ENCODE data around the gene CLPSL1.

Gene CLPSL1

GRCh38 chr6:35757456-35758123 is 23.2 kb upstream of the CLPSL1 start:
- H3K9me3 ChIP-seq (ENCODE audit: control insufficient read depth in 2 of 2, low read length in 2 of 2), result no peaks in the 10 kb centered on the region
- no peak overlapping the region for H3K27ac ChIP-seq (ENCODE audit: low read depth in 2 of 2, low read length in 2 of 2)
- H3K36me3 ChIP-seq (ENCODE audit: control insufficient read depth in 2 of 2, insufficient read depth in 2 of 2, low read length in 2 of 2), result no peaks in the 10 kb centered on the region
- H3K4me1 ChIP-seq (ENCODE audit: control insufficient read depth in 2 of 2, insufficient read depth in 2 of 2, low read length in 2 of 2), result no peaks in the 10 kb centered on the region
- H3K27me3 ChIP-seq (ENCODE audit: control insufficient read depth in 2 of 2, insufficient read depth in 2 of 2, low read length in 2 of 2), result peaks cover 0 to 2% of the 10 kb centered on the region in 2 donors
- no peak overlapping the region for H3K4me3 ChIP-seq (ENCODE audit: low read length in 2 of 2)
- no peak overlapping the region for H3K9ac ChIP-seq (ENCODE audit: low read depth in 1 of 2, low read length in 2 of 2)

GRCh38 chr6:35759426-35759825 is 21.4 kb upstream of the CLPSL1 start:
- H3K36me3 ChIP-seq (ENCODE audit: control insufficient read depth in 2 of 2, insufficient read depth in 2 of 2, low read length in 2 of 2), result no peaks in the 10 kb centered on the region
- H3K4me3 ChIP-seq (ENCODE audit: low read length in 2 of 2), result no peak overlapping the region
- H3K27me3 ChIP-seq (ENCODE audit: control insufficient read depth in 2 of 2, insufficient read depth in 2 of 2, low read length in 2 of 2), result peaks cover 6 to 13% of the 10 kb centered on the region in 2 donors
- peaks cover 0 to 2% of the 10 kb centered on the region in 2 donors for H3K4me1 ChIP-seq (ENCODE audit: control insufficient read depth in 2 of 2, insufficient read depth in 2 of 2, low read length in 2 of 2)
- no peaks in the 10 kb centered on the region for H3K9me3 ChIP-seq (ENCODE audit: control insufficient read depth in 2 of 2, low read length in 2 of 2)
- H3K27ac ChIP-seq (ENCODE audit: low read depth in 2 of 2, low read length in 2 of 2), result no peak overlapping the region
- H3K9ac ChIP-seq (ENCODE audit: low read depth in 1 of 2, low read length in 2 of 2), result no peak overlapping the region

GRCh38 chr6:35765739-35766138 is 15.1 kb upstream of the CLPSL1 start:
- Histone ChIP-seq H3K36me3 (ENCODE audit: control insufficient read depth in 2 of 2, insufficient read depth in 2 of 2, low read length in 2 of 2) (no peaks in the 10 kb centered on the region), H3K9me3 (ENCODE audit: control insufficient read depth in 2 of 2, low read length in 2 of 2) (no peaks in the 10 kb centered on the region), H3K27me3 (ENCODE audit: control insufficient read depth in 2 of 2, insufficient read depth in 2 of 2, low read length in 2 of 2) (peaks cover 7 to 13% of the 10 kb centered on the region in 2 donors), H3K4me1 (ENCODE audit: control insufficient read depth in 2 of 2, insufficient read depth in 2 of 2, low read length in 2 of 2) (peaks cover 0 to 2% of the 10 kb centered on the region in 2 donors), H3K27ac (ENCODE audit: low read depth in 2 of 2, low read length in 2 of 2) (no peak overlapping the region), H3K4me3 (ENCODE audit: low read length in 2 of 2) (no peak overlapping the region), H3K9ac (ENCODE audit: low read depth in 1 of 2, low read length in 2 of 2) (no peak overlapping the region)

GRCh38 chr6:35769211-35769610 is 11.6 kb upstream of the CLPSL1 start:
- Histone ChIP-seq H3K4me1 (ENCODE audit: control insufficient read depth in 2 of 2, insufficient read depth in 2 of 2, low read length in 2 of 2) (no peaks in the 10 kb centered on the region), H3K27me3 (ENCODE audit: control insufficient read depth in 2 of 2, insufficient read depth in 2 of 2, low read length in 2 of 2) (peaks cover 3% of the 10 kb centered on the region in 2 donors), H3K27ac (ENCODE audit: low read depth in 2 of 2, low read length in 2 of 2) (no peak overlapping the region), H3K9me3 (ENCODE audit: control insufficient read depth in 2 of 2, low read length in 2 of 2) (no peaks in the 10 kb centered on the region), H3K9ac (ENCODE audit: low read depth in 1 of 2, low read length in 2 of 2) (no peak overlapping the region), H3K36me3 (ENCODE audit: control insufficient read depth in 2 of 2, insufficient read depth in 2 of 2, low read length in 2 of 2) (no peaks in the 10 kb centered on the region), H3K4me3 (ENCODE audit: low read length in 2 of 2) (no peak overlapping the region)

GRCh38 chr6:35771343-35771627 is 9.5 kb upstream of the CLPSL1 start:
- Histone ChIP-seq H3K9me3 (ENCODE audit: control insufficient read depth in 2 of 2, low read length in 2 of 2) (no peaks in the 10 kb centered on the region), H3K4me3 (ENCODE audit: low read length in 2 of 2) (no peak overlapping the region), H3K36me3 (ENCODE audit: control insufficient read depth in 2 of 2, insufficient read depth in 2 of 2, low read length in 2 of 2) (no peaks in the 10 kb centered on the region), H3K9ac (ENCODE audit: low read depth in 1 of 2, low read length in 2 of 2) (no peak overlapping the region), H3K4me1 (ENCODE audit: control insufficient read depth in 2 of 2, insufficient read depth in 2 of 2, low read length in 2 of 2) (no peaks in the 10 kb centered on the region), H3K27me3 (ENCODE audit: control insufficient read depth in 2 of 2, insufficient read depth in 2 of 2, low read length in 2 of 2) (peaks cover 2 to 9% of the 10 kb centered on the region in 2 donors), H3K27ac (ENCODE audit: low read depth in 2 of 2, low read length in 2 of 2) (no peak overlapping the region)

- H3K36me3 ChIP-seq (ENCODE audit: control insufficient read depth in 2 of 2, insufficient read depth in 2 of 2, low read length in 2 of 2), result no peaks in the 10 kb centered on the region
- H3K4me1 ChIP-seq (ENCODE audit: control insufficient read depth in 2 of 2, insufficient read depth in 2 of 2, low read length in 2 of 2), result peaks cover 0 to 2% of the 10 kb centered on the region in 2 donors
- H3K4me3 ChIP-seq (ENCODE audit: low read length in 2 of 2), result no peak overlapping the region
- peaks cover 5 to 11% of the 10 kb centered on the region in 2 donors for H3K27me3 ChIP-seq (ENCODE audit: control insufficient read depth in 2 of 2, insufficient read depth in 2 of 2, low read length in 2 of 2)
- no peak overlapping the region for H3K27ac ChIP-seq (ENCODE audit: low read depth in 2 of 2, low read length in 2 of 2)
- H3K9ac ChIP-seq (ENCODE audit: low read depth in 1 of 2, low read length in 2 of 2), result no peak overlapping the region
- H3K9me3 ChIP-seq (ENCODE audit: control insufficient read depth in 2 of 2, low read length in 2 of 2), result no peaks in the 10 kb centered on the region
Measured at GRCh38 chr6:35774116-35774794, 6.6 kb upstream of the CLPSL1 start.

- Histone ChIP-seq H3K9me3 (ENCODE audit: control insufficient read depth in 2 of 2, low read length in 2 of 2) (no peaks in the 10 kb centered on the region), H3K9ac (ENCODE audit: low read depth in 1 of 2, low read length in 2 of 2) (no peak overlapping the region), H3K36me3 (ENCODE audit: control insufficient read depth in 2 of 2, insufficient read depth in 2 of 2, low read length in 2 of 2) (no peaks in the 10 kb centered on the region), H3K27ac (ENCODE audit: low read depth in 2 of 2, low read length in 2 of 2) (no peak overlapping the region), H3K27me3 (ENCODE audit: control insufficient read depth in 2 of 2, insufficient read depth in 2 of 2, low read length in 2 of 2) (peaks cover 5 to 11% of the 10 kb centered on the region in 2 donors), H3K4me1 (ENCODE audit: control insufficient read depth in 2 of 2, insufficient read depth in 2 of 2, low read length in 2 of 2) (peaks cover 0 to 2% of the 10 kb centered on the region in 2 donors), H3K4me3 (ENCODE audit: low read length in 2 of 2) (no peak overlapping the region)
Measured at GRCh38 chr6:35775031-35775430, 5.8 kb upstream of the CLPSL1 start.

- H3K4me1 ChIP-seq (ENCODE audit: control insufficient read depth in 2 of 2, insufficient read depth in 2 of 2, low read length in 2 of 2), result peaks cover 0 to 2% of the 10 kb centered on the region in 2 donors
- no peak within 1 kb of the TSS for H3K27ac ChIP-seq (ENCODE audit: low read depth in 2 of 2, low read length in 2 of 2)
- H3K27me3 ChIP-seq (ENCODE audit: control insufficient read depth in 2 of 2, insufficient read depth in 2 of 2, low read length in 2 of 2), result peaks cover 6 to 8% of the 10 kb centered on the region in 2 donors
- no peak within 1 kb of the TSS for H3K9ac ChIP-seq (ENCODE audit: low read depth in 1 of 2, low read length in 2 of 2)
- H3K36me3 ChIP-seq (ENCODE audit: control insufficient read depth in 2 of 2, insufficient read depth in 2 of 2, low read length in 2 of 2), result no peaks in the 10 kb centered on the region
- H3K9me3 ChIP-seq (ENCODE audit: control insufficient read depth in 2 of 2, low read length in 2 of 2), result no peaks in the 10 kb centered on the region
- peak within 1 kb of the TSS; percentile 13 to 28 for H3K4me3 ChIP-seq (ENCODE audit: low read length in 2 of 2)
Measured at GRCh38 chr6:35776364-35777215, 4.2 kb upstream of the CLPSL1 start, which contains the start of gene CLPSL2. Gene CLPSL2, plus strand, starts transcription at chr6:35776598. Its CDS starts 21 bp downstream, at chr6:35776619.

- H3K9me3 ChIP-seq (ENCODE audit: control insufficient read depth in 2 of 2, low read length in 2 of 2), result no peaks in the 10 kb centered on the region
- no peak overlapping the region for H3K27ac ChIP-seq (ENCODE audit: low read depth in 2 of 2, low read length in 2 of 2)
- H3K4me1 ChIP-seq (ENCODE audit: control insufficient read depth in 2 of 2, insufficient read depth in 2 of 2, low read length in 2 of 2), result peaks cover 0 to 2% of the 10 kb centered on the region in 2 donors
- no peak overlapping the region for H3K9ac ChIP-seq (ENCODE audit: low read depth in 1 of 2, low read length in 2 of 2)
- no peak overlapping the region for H3K4me3 ChIP-seq (ENCODE audit: low read length in 2 of 2)
- H3K36me3 ChIP-seq (ENCODE audit: control insufficient read depth in 2 of 2, insufficient read depth in 2 of 2, low read length in 2 of 2), result no peaks in the 10 kb centered on the region
- peaks cover 6 to 8% of the 10 kb centered on the region in 2 donors for H3K27me3 ChIP-seq (ENCODE audit: control insufficient read depth in 2 of 2, insufficient read depth in 2 of 2, low read length in 2 of 2)
Measured at GRCh38 chr6:35777356-35778102, 3.3 kb upstream of the CLPSL1 start.

All from mucosa of rectum (tissue), 2 donors.